ENCODE measurements around the gene IL1RAPL2. TPM values are rescaled to one million over a fixed set of nuclear protein-coding genes. Genes with fewer than 3 reads are reported as not detected.

The IL1RAPL2 gene
- total and polyA plus RNA-seq, 2 donors (not counting 1 experiment from before 2014, with no cell fraction given) = not detected

GRCh38 chrX:104972737-104973136 is 406.7 kb downstream of the IL1RAPL2 start:
- no peaks in the 10 kb centered on the region for H4K20me1 ChIP-seq (ENCODE audit: control insufficient read depth, insufficient read depth, low read length, poor library complexity, severe bottlenecking)
- no peaks in the 10 kb centered on the region for H3K4me1 ChIP-seq (ENCODE audit: control insufficient read depth in 2 of 2, insufficient read depth in 2 of 2, low read length in 2 of 2)
- H3K27ac Mint-ChIP-seq = no peak overlapping the region
- H3K4me3 Mint-ChIP-seq = no peak overlapping the region
- no peak overlapping the region for H3K9ac ChIP-seq (ENCODE audit: low read length)
- no peaks in the 10 kb centered on the region for H3K9me3 Mint-ChIP-seq (ENCODE audit: insufficient read depth)
- no peaks in the 10 kb centered on the region for H3K79me2 ChIP-seq (ENCODE audit: control insufficient read depth, insufficient read depth, low read length)
- no peak overlapping the region for H3K4me3 ChIP-seq (ENCODE audit: control extremely low read depth in 1 of 5, extremely low read depth in 1 of 5, insufficient read depth in 1 of 5, low read depth in 2 of 5, low read length in 4 of 5)
- POLR2A ChIA-PET = no interaction called here
- H3K4me2 ChIP-seq (replicated peaks; ENCODE audit: low read depth, low read length, poor library complexity, severe bottlenecking) = no peak overlapping the region
- CTCF ChIA-PET = no interaction called here
- DNase-seq = no peak
- TF ChIP-seq EZH2 (IDR thresholded peaks at IDR 0.05; ENCODE audit: borderline replicate concordance, insufficient read depth, low read depth, low read length, poor library complexity, severe bottlenecking) = no peak
- TF ChIP-seq CTCF (IDR thresholded peaks at IDR 0.05) = no peak
- intact Hi-C loops (cut with micrococcal nuclease) = no loop called here
- no peaks in the 10 kb centered on the region for H3K9me3 ChIP-seq (ENCODE audit: control extremely low read depth in 1 of 3, control insufficient read depth in 2 of 3, insufficient read depth in 1 of 3, low read length in 2 of 3)
- WGBS (ENCODE audit: insufficient coverage) = no CpG with 5 or more reads among the region's 1 CpG
- H2AFZ ChIP-seq (ENCODE audit: insufficient read depth, low read depth, low read length, poor library complexity, severe bottlenecking) = no peak overlapping the region
- ATAC-seq (ENCODE audit: low read depth) = no peak
- H3K27me3 Mint-ChIP-seq = no peaks in the 10 kb centered on the region
- H3K4me1 Mint-ChIP-seq = no peaks in the 10 kb centered on the region
- no peaks in the 10 kb centered on the region for H3K27me3 ChIP-seq (replicated peaks in 1 of 4; ENCODE audit: control extremely low read depth in 1 of 4, control insufficient read depth in 3 of 4, insufficient read depth in 4 of 4, low read length in 3 of 4)
- H3K36me3 ChIP-seq (replicated peaks in 1 of 2; ENCODE audit: control extremely low read depth in 1 of 2, control insufficient read depth in 1 of 2, extremely low read depth in 1 of 2, insufficient read depth in 2 of 2, low read length in 1 of 2) = no peaks in the 10 kb centered on the region
- H3K27ac ChIP-seq (ENCODE audit: low read length in 2 of 2) = no peak overlapping the region

- no peak for ATAC-seq (ENCODE audit: low read depth)
- H3K79me2 ChIP-seq (ENCODE audit: control insufficient read depth, insufficient read depth, low read length) = no peaks in the 10 kb centered on the region
- Mint-ChIP-seq H3K4me1 (no peaks in the 10 kb centered on the region), H3K27me3 (no peaks in the 10 kb centered on the region), H3K4me3 (no peak overlapping the region), H3K9me3 (ENCODE audit: insufficient read depth) (no peaks in the 10 kb centered on the region), H3K27ac (no peak overlapping the region)
- no peaks in the 10 kb centered on the region for H3K4me1 ChIP-seq (ENCODE audit: control insufficient read depth in 2 of 2, insufficient read depth in 2 of 2, low read length in 2 of 2)
- intact Hi-C loops (cut with micrococcal nuclease) = no loop called here
- no peak for DNase-seq
- ChIA-PET POLR2A (no interaction called here), CTCF (no interaction called here)
- no peak overlapping the region for H3K4me2 ChIP-seq (replicated peaks; ENCODE audit: low read depth, low read length, poor library complexity, severe bottlenecking)
- H4K20me1 ChIP-seq (ENCODE audit: control insufficient read depth, insufficient read depth, low read length, poor library complexity, severe bottlenecking) = no peaks in the 10 kb centered on the region
- no peaks in the 10 kb centered on the region for H3K27me3 ChIP-seq (replicated peaks in 1 of 4; ENCODE audit: control extremely low read depth in 1 of 4, control insufficient read depth in 3 of 4, insufficient read depth in 4 of 4, low read length in 3 of 4)
- no peak overlapping the region for H3K9ac ChIP-seq (ENCODE audit: low read length)
- TF ChIP-seq CTCF (IDR thresholded peaks at IDR 0.05) = no peak
- H3K27ac ChIP-seq (ENCODE audit: low read length in 2 of 2) = no peak overlapping the region
- H3K9me3 ChIP-seq (ENCODE audit: control extremely low read depth in 1 of 3, control insufficient read depth in 2 of 3, insufficient read depth in 1 of 3, low read length in 2 of 3) = no peaks in the 10 kb centered on the region
- H2AFZ ChIP-seq (ENCODE audit: insufficient read depth, low read depth, low read length, poor library complexity, severe bottlenecking) = no peak overlapping the region
- H3K36me3 ChIP-seq (replicated peaks in 1 of 2; ENCODE audit: control extremely low read depth in 1 of 2, control insufficient read depth in 1 of 2, extremely low read depth in 1 of 2, insufficient read depth in 2 of 2, low read length in 1 of 2) = no peaks in the 10 kb centered on the region
- no peak overlapping the region for H3K4me3 ChIP-seq (ENCODE audit: control extremely low read depth in 1 of 5, extremely low read depth in 1 of 5, insufficient read depth in 1 of 5, low read depth in 2 of 5, low read length in 4 of 5)
Measured at GRCh38 chrX:104987063-104987462, 421.1 kb downstream of the IL1RAPL2 start.

Data from B cell (primary cell).